K562 (cell line): Measurements from ENCODE around the gene APEX1. TPM values are rescaled to one million over a fixed set of nuclear protein-coding genes. Genes with fewer than 3 reads are reported as not detected.

ENCODE experiments used
- CXXC5 ChIP-seq: fragments of 250-450 bp; sonication (Bioruptor Pico); IDR thresholded peaks from 2 replicates; pipeline ENCODE4 v1.8.0; 2022; ENCODE audit warnings: inconsistent platforms, mild to moderate bottlenecking, moderate library complexity
- ESRRB ChIP-seq: fragments of 250-450 bp; sonication (Bioruptor Pico); IDR thresholded peaks from 2 replicates; pipeline ENCODE4 v1.5.0; 2020; ENCODE audit warnings: mild to moderate bottlenecking, moderate library complexity, borderline replicate concordance
- FOXA3 ChIP-seq, 2 experiments: fragments of 450-650 bp in 1 of 2; sonication (generic) in 1 of 2; formaldehyde crosslinking; IDR thresholded peaks in 1 of 2; conservative IDR thresholded peaks in 1 of 2; 2 replicates each; pipeline versions ENCODE4 v1.4.0 to v1.8.0; 2020 to 2022; ENCODE audit warnings: mild to moderate bottlenecking in 2 of 2, missing genetic modification reagents in 1 of 2
- GABPB1 ChIP-seq: sonication (generic); formaldehyde crosslinking; IDR thresholded peaks from 2 replicates; pipeline ENCODE4 v1.8.0; 2022; ENCODE audit warnings: mild to moderate bottlenecking, missing genetic modification reagents
- GMEB1 ChIP-seq: fragments of 250-450 bp; sonication (Bioruptor Pico); IDR thresholded peaks from 2 replicates; pipeline ENCODE4 v1.4.0; 2020; ENCODE audit warnings: mild to moderate bottlenecking
- GTF2F1 ChIP-seq: IDR thresholded peaks from 2 replicates; pipeline ENCODE4 v1.6.1; 2011; ENCODE audit warnings: low read depth, low read length, improper control_type of control experiment
- MAFK ChIP-seq: IDR thresholded peaks from 2 replicates; pipeline ENCODE4 v1.6.1; 2011; ENCODE audit warnings: low read length, improper control_type of control experiment
- MAZ ChIP-seq, 2 experiments: fragments of 450-650 bp in 1 of 2; sonication (generic) in 1 of 2; formaldehyde crosslinking; IDR thresholded peaks in 1 of 2; conservative IDR thresholded peaks in 1 of 2; 2 replicates each; pipeline versions ENCODE4 v1.4.0 to v1.5.0; 2020; ENCODE audit warnings: mild to moderate bottlenecking in 1 of 2, missing genetic modification reagents in 1 of 2
- NFRKB ChIP-seq: fragments of 450-650 bp; IDR thresholded peaks from 2 replicates; pipeline ENCODE4 v1.6.1; 2016; ENCODE audit warnings: low read depth
- PHF20 ChIP-seq: fragments of 450-650 bp; IDR thresholded peaks from 2 replicates; pipeline ENCODE4 v1.6.1; 2018; ENCODE audit not compliant: partially characterized antibody
- PML ChIP-seq: IDR thresholded peaks from 2 replicates; pipeline ENCODE4 v1.6.1; 2012; ENCODE audit warnings: low read length, inconsistent platforms
- STAT5A ChIP-seq: IDR thresholded peaks from 2 replicates; pipeline ENCODE4 v1.6.1; 2012; ENCODE audit warnings: low read length, inconsistent platforms, borderline replicate concordance
- TEAD4 ChIP-seq, 2 experiments: sonication (generic) in 1 of 2; formaldehyde crosslinking in 1 of 2; IDR thresholded peaks; 2 replicates each; pipeline versions ENCODE4 v1.6.1 to v1.8.0; 2012 to 2022; ENCODE audit warnings: borderline replicate concordance in 1 of 2, inconsistent platforms in 1 of 2, low read length in 1 of 2, mild to moderate bottlenecking in 1 of 2, missing genetic modification reagents in 1 of 2
- ZBED1 ChIP-seq: IDR thresholded peaks from 2 replicates; pipeline ENCODE4 v1.6.1; 2014
- ZBTB17 ChIP-seq: fragments of 450-650 bp; formaldehyde crosslinking; IDR thresholded peaks from 2 replicates; pipeline ENCODE4 v1.4.0; 2020; ENCODE audit warnings: mild to moderate bottlenecking
- ZNF239 ChIP-seq: fragments of 250-450 bp; sonication (Bioruptor Pico); IDR thresholded peaks from 2 replicates; pipeline ENCODE4 v1.4.0; 2020; ENCODE audit warnings: mild to moderate bottlenecking
- ZNF282 ChIP-seq: sonication (generic); formaldehyde crosslinking; IDR thresholded peaks from 2 replicates; pipeline ENCODE4 v1.8.1; 2023; ENCODE audit warnings: missing genetic modification reagents
- ZNF561 ChIP-seq: fragments of 450-650 bp; formaldehyde crosslinking; conservative IDR thresholded peaks from 2 replicates; pipeline ENCODE4 v1.4.0; 2020; ENCODE audit warnings: mild to moderate bottlenecking, moderate library complexity
- ZNF583 ChIP-seq: fragments of 250-450 bp; sonication (Bioruptor Pico); IDR thresholded peaks from 2 replicates; pipeline ENCODE4 v1.4.0; 2020
- ZNF766 ChIP-seq: fragments of 200-800 bp; sonication (Bioruptor generic); conservative IDR thresholded peaks from 2 replicates; pipeline ENCODE4 v1.6.1; 2016; ENCODE audit warnings: missing genetic modification characterization, missing compliant biosample characterization
- polyA plus RNA-seq, 8 experiments: library from polyadenylated mRNA; depleted of rRNA in 4 of 8; stranded (reverse) in 5 of 8; unstranded in 3 of 8; fragments of >200 nt; fragmentation: Nextera tagmentation in 2 of 8; fragmentation: Illumina TruSeq in 1 of 8; extraction: Ambion mirVana in 2 of 8; extraction: Trizol in 1 of 8; gene quantifications; 2 replicates each; pipeline versions ENCODE4 v1.2.1 to v1.2.3, GENCODE V29; 2011 to 2014; ENCODE audit warnings: inconsistent platforms in 1 of 8, missing spikeins in 1 of 8
- total RNA-seq, 7 experiments: library from RNA; depleted of rRNA in 6 of 7; stranded (reverse); fragments of >200 nt in 6 of 7; fragmentation: Illumina TruSeq in 2 of 7; extraction: Trizol in 2 of 7; gene quantifications; 2 replicates each; pipeline versions ENCODE4 v1.2.1 to v1.2.3, GENCODE V29; 2011 to 2021; ENCODE audit warnings: low replicate concordance in 1 of 7
- TF ChIP-seq, protein P1 (sequence below): fragments of 250-450 bp; sonication (Bioruptor Pico); IDR thresholded peaks from 2 replicates; pipeline ENCODE4 v1.9.0; 2021; ENCODE audit warnings: mild to moderate bottlenecking, inconsistent platforms

Gene APEX1
- total and polyA plus RNA-seq, 9 of the 15 experiments (the other 6 are each of a cell fraction or from before 2014, with no cell fraction given), result 50.2 to 274 (median 158) TPM

GRCh38 chr14:20455355-20456300 lies 602 bp downstream of the APEX1 start (continued):
- TF ChIP-seq TEAD4 (IDR thresholded peaks at IDR 0.05; ENCODE audit: low read length) (no peak), TEAD4 (CRISPR knock-in tag; IDR thresholded peaks at IDR 0.05; ENCODE audit: borderline replicate concordance) (no peak), ZBTB17 (no peak; the same call in 1 of the 2 replicates), ZNF766 (CRISPR knock-in tag) (no peak), NFRKB (0 out of 2 replicates have a peak, but pooled peaks have one; percentile 64), CXXC5 (CRISPR knock-in tag) (peak; percentile 79), FOXA3 (CRISPR knock-in tag; conservative IDR thresholded peaks at IDR 0.05 in 1 of 2, IDR thresholded peaks at IDR 0.05 in 1 of 2) (0 out of 4 replicates have a peak, but pooled peaks of 1 of the 2 experiments have one; percentile 50), MAFK (no peak), ESRRB (no peak), GMEB1 (CRISPR knock-in tag) (no peak), ZNF282 (no peak), ZBED1 (no peak), STAT5A (no peak), PHF20 (no peak), GTF2F1 (peak; percentile 70; the same call in 1 of the 2 replicates), GABPB1 (CRISPR knock-in tag) (no peak), ZNF583 (no peak), PML (no peak; the same call in 1 of the 2 replicates), ZNF561 (no peak), MAZ (CRISPR knock-in tag; conservative IDR thresholded peaks at IDR 0.05 in 1 of 2, IDR thresholded peaks at IDR 0.05 in 1 of 2) (peak; percentile 0 to 9; a peak in 1 of 4 replicates), ZNF239 (CRISPR knock-in tag) (no peak)
- TF ChIP-seq, protein P1, sequence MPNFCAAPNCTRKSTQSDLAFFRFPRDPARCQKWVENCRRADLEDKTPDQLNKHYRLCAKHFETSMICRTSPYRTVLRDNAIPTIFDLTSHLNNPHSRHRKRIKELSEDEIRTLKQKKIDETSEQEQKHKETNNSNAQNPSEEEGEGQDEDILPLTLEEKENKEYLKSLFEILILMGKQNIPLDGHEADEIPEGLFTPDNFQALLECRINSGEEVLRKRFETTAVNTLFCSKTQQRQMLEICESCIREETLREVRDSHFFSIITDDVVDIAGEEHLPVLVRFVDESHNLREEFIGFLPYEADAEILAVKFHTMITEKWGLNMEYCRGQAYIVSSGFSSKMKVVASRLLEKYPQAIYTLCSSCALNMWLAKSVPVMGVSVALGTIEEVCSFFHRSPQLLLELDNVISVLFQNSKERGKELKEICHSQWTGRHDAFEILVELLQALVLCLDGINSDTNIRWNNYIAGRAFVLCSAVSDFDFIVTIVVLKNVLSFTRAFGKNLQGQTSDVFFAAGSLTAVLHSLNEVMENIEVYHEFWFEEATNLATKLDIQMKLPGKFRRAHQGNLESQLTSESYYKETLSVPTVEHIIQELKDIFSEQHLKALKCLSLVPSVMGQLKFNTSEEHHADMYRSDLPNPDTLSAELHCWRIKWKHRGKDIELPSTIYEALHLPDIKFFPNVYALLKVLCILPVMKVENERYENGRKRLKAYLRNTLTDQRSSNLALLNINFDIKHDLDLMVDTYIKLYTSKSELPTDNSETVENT, result no peak
